HK-2 (cell line): ENCODE data around the gene ZNF689.

Experiments used
- DNase-seq: peaks from one replicate; pipeline ENCODE4 v3.0.0-alpha.2; 2018; ENCODE audit not compliant: unreplicated experiment

ZNF689 gene

GRCh38 chr16:30562021-30562420 lies 48.2 kb downstream of the ZNF689 start:
- no peak for DNase-seq

- DNase-seq = no peak
Measured at GRCh38 chr16:30561089-30561816, 48.9 kb downstream of the ZNF689 start.

GRCh38 chr16:30559690-30560089 lies 50.5 kb downstream of the ZNF689 start:
- no peak for DNase-seq

- no peak for DNase-seq
Measured at GRCh38 chr16:30558789-30559377, 51.3 kb downstream of the ZNF689 start.

- DNase-seq = peak; percentile 93
Measured at GRCh38 chr16:30557957-30558788, 52.0 kb downstream of the ZNF689 start, which contains the start of gene ZNF764. ZNF764 (minus strand) TSS chr16:30558374; CDS start chr16:30558182, 192 bp downstream.

- DNase-seq = no peak
Measured at GRCh38 chr16:30557707-30557956, 52.6 kb downstream of the ZNF689 start.

- DNase-seq = no peak
Measured at GRCh38 chr16:30556125-30556473, 54.1 kb downstream of the ZNF689 start.

- no peak for DNase-seq
Measured at GRCh38 chr16:30555315-30556124, 54.7 kb downstream of the ZNF689 start.

GRCh38 chr16:30554557-30555314 lies 55.5 kb downstream of the ZNF689 start:
- no peak for DNase-seq

GRCh38 chr16:30553393-30553899 lies 56.7 kb downstream of the ZNF689 start:
- no peak for DNase-seq

GRCh38 chr16:30552956-30553355 lies 57.2 kb downstream of the ZNF689 start:
- DNase-seq = no peak
